H9 (cell line): ENCODE measurements around the gene TRAF5. TPM values are rescaled to one million over a fixed set of nuclear protein-coding genes. Genes with fewer than 3 reads are reported as not detected.

Experiments used
- DNase-seq: peaks from one replicate; pipeline ENCODE4 v3.0.0-alpha.2; 2017
- H2AFZ ChIP-seq: one replicate; pipeline ENCODE4 v1.6.1; 2013; ENCODE audit warnings: mild to moderate bottlenecking, low read length, control low read depth, moderate library complexity
- H2AK5ac ChIP-seq: 2 replicates; pipeline ENCODE4 v1.6.1; 2013; ENCODE audit warnings: low read length, control low read depth, mixed read lengths; ENCODE audit not compliant: insufficient read length
- H2BK120ac ChIP-seq: one replicate; pipeline ENCODE4 v1.6.1; 2013; ENCODE audit warnings: low read depth, mild to moderate bottlenecking, low read length, control low read depth, inconsistent platforms; ENCODE audit not compliant: poor library complexity, severe bottlenecking
- H2BK12ac ChIP-seq: 2 replicates; pipeline ENCODE4 v1.6.1; 2013; ENCODE audit warnings: low read length, control low read depth, mixed read lengths, low read depth; ENCODE audit not compliant: insufficient read length
- H2BK15ac ChIP-seq: 2 replicates; pipeline ENCODE4 v1.6.1; 2013; ENCODE audit warnings: low read depth, low read length, control low read depth
- H2BK20ac ChIP-seq: one replicate; pipeline ENCODE4 v1.6.1; 2013; ENCODE audit warnings: low read depth, mild to moderate bottlenecking, low read length, control low read depth, inconsistent platforms; ENCODE audit not compliant: poor library complexity, severe bottlenecking
- H2BK5ac ChIP-seq: 2 replicates; pipeline ENCODE4 v1.6.1; 2013; ENCODE audit warnings: low read length, control low read depth, mixed read lengths; ENCODE audit not compliant: insufficient read length
- H3K14ac ChIP-seq: 2 replicates; pipeline ENCODE4 v1.6.1; 2013; ENCODE audit warnings: low read length, control low read depth; ENCODE audit not compliant: insufficient read depth
- H3K18ac ChIP-seq: 2 replicates; pipeline ENCODE4 v1.6.1; 2013; ENCODE audit warnings: low read depth, mild to moderate bottlenecking, mixed read lengths, low read length, control low read depth; ENCODE audit not compliant: insufficient read length
- H3K23ac ChIP-seq: 2 replicates; pipeline ENCODE4 v1.6.1; 2013; ENCODE audit warnings: low read length, control low read depth, mixed read lengths, low read depth; ENCODE audit not compliant: insufficient read length
- H3K23me2 ChIP-seq: 2 replicates; pipeline ENCODE4 v1.6.1; 2013; ENCODE audit warnings: low read depth, mild to moderate bottlenecking, mixed read lengths, low read length, control low read depth; ENCODE audit not compliant: insufficient read length, poor library complexity, severe bottlenecking
- H3K27ac ChIP-seq: 2 replicates; pipeline ENCODE4 v1.5.1; 2013; ENCODE audit warnings: low read length, control low read depth, mixed read lengths, low read depth; ENCODE audit not compliant: insufficient read length
- H3K27me3 ChIP-seq: 2 replicates; pipeline ENCODE4 v1.6.1; 2013; ENCODE audit warnings: low read length, control low read depth, inconsistent platforms; ENCODE audit not compliant: insufficient read depth
- H3K4ac ChIP-seq: 2 replicates; pipeline ENCODE4 v1.6.1; 2013; ENCODE audit warnings: low read depth, mild to moderate bottlenecking, control low read depth, inconsistent platforms, low read length, moderate library complexity
- H3K4me1 ChIP-seq: 2 replicates; pipeline ENCODE4 v1.6.1; 2013; ENCODE audit warnings: low read length, control low read depth, inconsistent platforms; ENCODE audit not compliant: insufficient read depth
- H3K4me2 ChIP-seq: 2 replicates; pipeline ENCODE4 v1.6.1; 2013; ENCODE audit warnings: low read length, control low read depth, mixed read lengths; ENCODE audit not compliant: insufficient read length, insufficient read depth
- H3K56ac ChIP-seq: 2 replicates; pipeline ENCODE4 v1.6.1; 2013; ENCODE audit warnings: low read depth, mild to moderate bottlenecking, mixed read lengths, low read length, control low read depth; ENCODE audit not compliant: insufficient read length
- H3K79me1 ChIP-seq: 2 replicates; pipeline ENCODE4 v1.6.1; 2013; ENCODE audit warnings: low read depth, mild to moderate bottlenecking, moderate library complexity, low read length, control low read depth, inconsistent platforms; ENCODE audit not compliant: insufficient read depth, poor library complexity, severe bottlenecking
- H3K79me2 ChIP-seq: 2 replicates; pipeline ENCODE4 v1.6.1; 2013; ENCODE audit warnings: low read length, control low read depth, inconsistent platforms; ENCODE audit not compliant: insufficient read depth
- H3K9ac ChIP-seq: 2 replicates; pipeline ENCODE4 v1.6.1; 2013; ENCODE audit warnings: low read length, control low read depth, mixed read lengths; ENCODE audit not compliant: insufficient read length; ENCODE audit errors: extremely low read depth
- H3K9me3 ChIP-seq: one replicate; pipeline ENCODE4 v1.6.1; 2013; ENCODE audit warnings: low read depth, low read length, inconsistent platforms; ENCODE audit not compliant: control insufficient read depth
- H3T11ph ChIP-seq: one replicate; pipeline ENCODE4 v1.6.1; 2013; ENCODE audit warnings: mild to moderate bottlenecking, low read length, control low read depth, inconsistent platforms
- H4K20me1 ChIP-seq: one replicate; pipeline ENCODE4 v1.6.1; 2013; ENCODE audit not compliant: control insufficient read depth, insufficient read length, insufficient read depth
- H4K5ac ChIP-seq: 2 replicates; pipeline ENCODE4 v1.6.1; 2013; ENCODE audit warnings: low read depth, mild to moderate bottlenecking, mixed read lengths, low read length, control low read depth; ENCODE audit not compliant: insufficient read length
- H4K8ac ChIP-seq: replicated peaks from 2 replicates; pipeline ENCODE4 v1.6.1; 2013; ENCODE audit warnings: low read length, control low read depth, mixed read lengths, low read depth; ENCODE audit not compliant: insufficient read length
- H4K91ac ChIP-seq: 2 replicates; pipeline ENCODE4 v1.6.1; 2013; ENCODE audit warnings: low read depth, mild to moderate bottlenecking, moderate library complexity, mixed read lengths, low read length, control low read depth; ENCODE audit not compliant: insufficient read length
- H3K27ac Mint-ChIP-seq, 3 experiments: 2 replicates in 2 of 3; 3 replicates in 1 of 3; pipeline ENCODE4 v1.8.0; 2020 to 2021; ENCODE audit warnings: mixed read lengths in 3 of 3, mild to moderate bottlenecking in 1 of 3, moderate library complexity in 1 of 3
- H3K27me3 Mint-ChIP-seq: 2 replicates; pipeline ENCODE4 v1.8.0; 2021; ENCODE audit warnings: low read depth, mild to moderate bottlenecking, moderate library complexity, mixed read lengths
- H3K36me3 Mint-ChIP-seq, 3 experiments: 2 replicates in 2 of 3; 3 replicates in 1 of 3; pipeline ENCODE4 v1.8.0; 2020 to 2021; ENCODE audit warnings: low read depth in 3 of 3, mixed read lengths in 3 of 3; ENCODE audit not compliant: insufficient read depth in 1 of 3
- H3K4me1 Mint-ChIP-seq, 2 experiments: 2 replicates each; pipeline ENCODE4 v1.8.0; 2020; ENCODE audit warnings: mixed read lengths in 2 of 2
- H3K4me3 Mint-ChIP-seq, 2 experiments: 2 replicates in 1 of 2; 3 replicates in 1 of 2; pipeline ENCODE4 v1.8.0; 2020 to 2021; ENCODE audit warnings: mild to moderate bottlenecking in 2 of 2, mixed read lengths in 2 of 2, moderate library complexity in 1 of 2
- H3K9me3 Mint-ChIP-seq, 2 experiments: 2 replicates in 1 of 2; 3 replicates in 1 of 2; pipeline ENCODE4 v1.8.0; 2020; ENCODE audit warnings: mild to moderate bottlenecking in 2 of 2, mixed read lengths in 2 of 2, moderate library complexity in 1 of 2
- CTCF ChIP-seq: fragments of 200-600 bp; sonication (generic); conservative IDR thresholded peaks from 3 replicates; pipeline ENCODE4 v1.8.0; 2021; ENCODE audit warnings: antibody characterized with exemption, mild to moderate bottlenecking
- WGBS: extraction: QIAGEN DNeasy Blood & Tissue Kit; methylation state at CpG from one replicate; pipeline ENCODE4 v1.1.7; 2013; ENCODE audit warnings: missing lambda C conversion rate, low lambda C conversion rate, mixed read lengths; ENCODE audit not compliant: insufficient read length; ENCODE audit errors: extremely low coverage; 5-methylcytosine and 5-hydroxymethylcytosine counted together
- total RNA-seq: library from RNA; stranded (reverse); gene quantifications from 2 replicates; pipeline ENCODE4 v1.2.1, GENCODE V29; 2021

Gene TRAF5
- total RNA-seq, 1 experiment from 2014 or later, result 19.1 TPM

GRCh38 chr1:211287218-211287617 is 39.4 kb upstream of the TRAF5 start:
- no peaks in the 10 kb centered on the region for H3K23me2 ChIP-seq
- no peak overlapping the region for H3K18ac ChIP-seq
- no peak overlapping the region for H3T11ph ChIP-seq
- H3K4me2 ChIP-seq, result no peak overlapping the region
- no peak overlapping the region for H2BK120ac ChIP-seq
- TF ChIP-seq CTCF, result no peak
- no peaks in the 10 kb centered on the region for H3K9me3 ChIP-seq
- H2BK12ac ChIP-seq, result no peak overlapping the region
- no peak overlapping the region for H2BK15ac ChIP-seq
- no peak overlapping the region for H3K9ac ChIP-seq
- no peaks in the 10 kb centered on the region for H3K4me1 ChIP-seq
- H3K14ac ChIP-seq, result no peak overlapping the region
- no peaks in the 10 kb centered on the region for H4K20me1 ChIP-seq
- H3K4ac ChIP-seq, result no peak overlapping the region
- no peak overlapping the region for H3K4me3 Mint-ChIP-seq
- H3K56ac ChIP-seq, result no peak overlapping the region
- H3K79me1 ChIP-seq, result no peaks in the 10 kb centered on the region
- no peak overlapping the region for H2AFZ ChIP-seq
- no peak overlapping the region for H3K23ac ChIP-seq
- H2AK5ac ChIP-seq, result no peak overlapping the region
- no peak overlapping the region for H4K91ac ChIP-seq
- no peaks in the 10 kb centered on the region for H3K27me3 Mint-ChIP-seq
- no peaks in the 10 kb centered on the region for H3K9me3 Mint-ChIP-seq
- H3K27ac ChIP-seq, result no peak overlapping the region
- no peaks in the 10 kb centered on the region for H3K27me3 ChIP-seq
- H3K79me2 ChIP-seq, result no peaks in the 10 kb centered on the region
- no CpG with 5 or more reads among the region's 3 CpGs for WGBS
- H2BK20ac ChIP-seq, result no peak overlapping the region
- H4K8ac ChIP-seq, result no peak overlapping the region
- no peak for DNase-seq
- H3K27ac Mint-ChIP-seq, result peak overlapping the region in 1 of 3 experiments; percentile 39; a peak in 2 of 7 replicates
- no peak overlapping the region for H4K5ac ChIP-seq
- H3K36me3 Mint-ChIP-seq, result peaks cover 10 to 55% (median 35%) of the 10 kb centered on the region in 3 experiments; a peak in 6 of 7 replicates
- H3K4me1 Mint-ChIP-seq, result no peaks in the 10 kb centered on the region
- no peak overlapping the region for H2BK5ac ChIP-seq
